Measurements from ENCODE around the gene GLRA1.

The GLRA1 gene

GRCh38 chr5:151949701-151950308, 25.2 kb upstream of the GLRA1 start:
- no peaks in the 10 kb centered on the region for H3K36me3 ChIP-seq (ENCODE audit: control insufficient read depth, insufficient read depth, low read length)
- no peaks in the 10 kb centered on the region for H3K9me3 ChIP-seq (ENCODE audit: control insufficient read depth, insufficient read depth, low read length)
- H3K4me1 ChIP-seq (ENCODE audit: control insufficient read depth, insufficient read depth, low read length): no peaks in the 10 kb centered on the region
- H3K9ac ChIP-seq (ENCODE audit: low read depth, low read length): no peak overlapping the region
- no peak overlapping the region for H3K4me3 ChIP-seq (ENCODE audit: low read depth, low read length)
- H3K27me3 ChIP-seq (ENCODE audit: control insufficient read depth, insufficient read depth, low read length): peaks cover 3% of the 10 kb centered on the region

DNA sequence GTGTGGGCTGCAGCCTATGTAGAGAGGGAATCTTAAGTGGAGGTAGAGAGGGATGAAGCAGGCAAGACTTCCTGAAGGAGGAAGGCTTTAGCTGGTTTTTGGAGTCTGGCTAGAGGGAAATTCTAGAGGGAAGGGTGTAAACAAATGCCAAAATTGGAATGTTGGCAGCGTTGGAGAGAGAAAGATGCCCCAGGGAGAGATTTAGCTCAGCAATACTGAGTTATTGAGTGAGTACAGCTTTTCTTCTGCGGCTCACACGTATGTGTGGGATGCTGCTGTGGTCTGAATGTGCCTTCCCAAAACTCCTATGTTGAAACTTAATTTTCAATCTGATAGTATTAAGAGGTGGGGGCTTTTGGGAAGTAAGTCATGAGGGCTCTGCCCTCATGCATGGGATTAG, 24.5 kb upstream of the GLRA1 start:
- Histone ChIP-seq H3K4me3 (ENCODE audit: low read depth, low read length) (no peak overlapping the region), H3K4me1 (ENCODE audit: control insufficient read depth, insufficient read depth, low read length) (no peaks in the 10 kb centered on the region), H3K9me3 (ENCODE audit: control insufficient read depth, insufficient read depth, low read length) (no peaks in the 10 kb centered on the region), H3K27me3 (ENCODE audit: control insufficient read depth, insufficient read depth, low read length) (peaks cover 3% of the 10 kb centered on the region), H3K36me3 (ENCODE audit: control insufficient read depth, insufficient read depth, low read length) (no peaks in the 10 kb centered on the region), H3K9ac (ENCODE audit: low read depth, low read length) (no peak overlapping the region)

- Histone ChIP-seq H3K4me3 (ENCODE audit: low read depth, low read length) (no peak overlapping the region), H3K4me1 (ENCODE audit: control insufficient read depth, insufficient read depth, low read length) (no peaks in the 10 kb centered on the region), H3K36me3 (ENCODE audit: control insufficient read depth, insufficient read depth, low read length) (no peaks in the 10 kb centered on the region), H3K27me3 (ENCODE audit: control insufficient read depth, insufficient read depth, low read length) (peaks cover 3% of the 10 kb centered on the region), H3K9me3 (ENCODE audit: control insufficient read depth, insufficient read depth, low read length) (no peaks in the 10 kb centered on the region), H3K9ac (ENCODE audit: low read depth, low read length) (no peak overlapping the region)
These were observed 23.4 kb upstream of the GLRA1 start for GRCh38 chr5:151947931-151948608.

- Histone ChIP-seq H3K36me3 (ENCODE audit: control insufficient read depth, insufficient read depth, low read length) (no peaks in the 10 kb centered on the region), H3K4me1 (ENCODE audit: control insufficient read depth, insufficient read depth, low read length) (no peaks in the 10 kb centered on the region), H3K9ac (ENCODE audit: low read depth, low read length) (no peak overlapping the region), H3K9me3 (ENCODE audit: control insufficient read depth, insufficient read depth, low read length) (no peaks in the 10 kb centered on the region), H3K27me3 (ENCODE audit: control insufficient read depth, insufficient read depth, low read length) (no peaks in the 10 kb centered on the region), H3K4me3 (ENCODE audit: low read depth, low read length) (no peak overlapping the region)
These were observed 13.2 kb upstream of the GLRA1 start for GRCh38 chr5:151937851-151938250.

- no peak overlapping the region for H3K4me3 ChIP-seq (ENCODE audit: low read depth, low read length)
- no peaks in the 10 kb centered on the region for H3K4me1 ChIP-seq (ENCODE audit: control insufficient read depth, insufficient read depth, low read length)
- H3K36me3 ChIP-seq (ENCODE audit: control insufficient read depth, insufficient read depth, low read length): no peaks in the 10 kb centered on the region
- H3K9me3 ChIP-seq (ENCODE audit: control insufficient read depth, insufficient read depth, low read length): peaks cover 2% of the 10 kb centered on the region
- H3K9ac ChIP-seq (ENCODE audit: low read depth, low read length): no peak overlapping the region
- H3K27me3 ChIP-seq (ENCODE audit: control insufficient read depth, insufficient read depth, low read length): no peaks in the 10 kb centered on the region
These were observed 10.6 kb upstream of the GLRA1 start for GRCh38 chr5:151935135-151935695.

- Histone ChIP-seq H3K36me3 (ENCODE audit: control insufficient read depth, insufficient read depth, low read length) (no peaks in the 10 kb centered on the region), H3K9ac (ENCODE audit: low read depth, low read length) (no peak overlapping the region)
These were observed 6.6 kb upstream of the GLRA1 start for GRCh38 chr5:151931260-151931659.

DNA sequence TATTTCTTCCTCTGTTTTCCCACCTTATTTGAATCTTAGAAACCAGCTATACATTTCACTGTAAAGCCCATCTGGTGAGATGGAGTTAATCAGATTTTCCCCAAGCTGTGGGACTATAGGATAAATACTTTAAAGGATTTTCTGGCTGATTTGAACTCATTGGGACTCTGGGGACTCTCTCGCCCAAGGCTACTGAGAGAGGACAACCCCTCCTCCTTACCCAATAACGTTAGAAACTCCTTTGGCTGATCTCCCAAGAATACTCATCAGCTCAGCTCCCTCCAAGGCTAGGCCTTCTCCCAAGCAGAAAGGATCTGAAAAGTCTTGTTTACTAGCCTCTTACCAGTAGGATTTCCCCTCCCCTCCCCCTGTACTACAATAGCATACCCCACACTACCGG, 1.5 kb upstream of the GLRA1 start:
- H3K36me3 ChIP-seq (ENCODE audit: control insufficient read depth, insufficient read depth, low read length): no peaks in the 10 kb centered on the region
- H3K9ac ChIP-seq (ENCODE audit: low read depth, low read length): no peak overlapping the region
- no peaks in the 10 kb centered on the region for H3K9me3 ChIP-seq (ENCODE audit: control insufficient read depth, insufficient read depth, low read length)
- peaks cover 43% of the 10 kb centered on the region for H3K27me3 ChIP-seq (ENCODE audit: control insufficient read depth, insufficient read depth, low read length)
- no peaks in the 10 kb centered on the region for H3K4me1 ChIP-seq (ENCODE audit: control insufficient read depth, insufficient read depth, low read length)
- H3K4me3 ChIP-seq (ENCODE audit: low read depth, low read length): no peak overlapping the region

More at GRCh38 chr5:151931260-151931659, 6.6 kb upstream of the GLRA1 start:
- Histone ChIP-seq H3K4me3 (ENCODE audit: low read depth, low read length) (no peak overlapping the region), H3K27me3 (ENCODE audit: control insufficient read depth, insufficient read depth, low read length) (peaks cover 14% of the 10 kb centered on the region), H3K4me1 (ENCODE audit: control insufficient read depth, insufficient read depth, low read length) (no peaks in the 10 kb centered on the region), H3K9me3 (ENCODE audit: control insufficient read depth, insufficient read depth, low read length) (peaks cover 2% of the 10 kb centered on the region)

DNA sequence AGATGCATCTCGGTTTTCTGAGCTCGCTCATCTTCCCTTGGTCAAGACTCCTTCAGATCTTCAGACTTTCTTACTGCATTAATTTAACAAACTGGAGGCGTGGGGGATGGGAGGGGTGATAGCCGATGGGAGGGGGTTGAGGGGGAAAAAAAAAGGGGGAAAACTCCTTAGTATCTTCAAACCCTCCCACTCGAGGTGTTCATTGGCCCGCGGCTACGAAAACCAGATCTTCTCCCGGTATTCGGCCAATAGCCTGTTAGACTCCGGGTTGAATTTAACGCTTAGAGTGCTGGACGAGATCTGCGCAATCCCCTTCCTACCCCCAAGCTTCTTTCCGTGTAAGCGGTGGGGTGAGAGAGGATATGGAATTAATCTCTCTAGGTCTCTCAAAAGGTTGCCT, 689 bp upstream of the GLRA1 start:
- H3K36me3 ChIP-seq (ENCODE audit: control insufficient read depth, insufficient read depth, low read length): no peaks in the 10 kb centered on the region
- no peak overlapping the region for H3K9ac ChIP-seq (ENCODE audit: low read depth, low read length)
- peaks cover 49% of the 10 kb centered on the region for H3K27me3 ChIP-seq (ENCODE audit: control insufficient read depth, insufficient read depth, low read length)
- H3K4me1 ChIP-seq (ENCODE audit: control insufficient read depth, insufficient read depth, low read length): no peaks in the 10 kb centered on the region
- peak overlapping the region; percentile 30 for H3K4me3 ChIP-seq (ENCODE audit: low read depth, low read length)
- H3K9me3 ChIP-seq (ENCODE audit: control insufficient read depth, insufficient read depth, low read length): no peaks in the 10 kb centered on the region

- H3K36me3 ChIP-seq (ENCODE audit: control insufficient read depth, insufficient read depth, low read length): no peaks in the 10 kb centered on the region
- no peak overlapping the region for H3K9ac ChIP-seq (ENCODE audit: low read depth, low read length)
- H3K27me3 ChIP-seq (ENCODE audit: control insufficient read depth, insufficient read depth, low read length): peaks cover 61% of the 10 kb centered on the region
- no peaks in the 10 kb centered on the region for H3K9me3 ChIP-seq (ENCODE audit: control insufficient read depth, insufficient read depth, low read length)
- H3K4me1 ChIP-seq (ENCODE audit: control insufficient read depth, insufficient read depth, low read length): no peaks in the 10 kb centered on the region
- H3K4me3 ChIP-seq (ENCODE audit: low read depth, low read length): no peak overlapping the region
These were observed 680 bp downstream of the GLRA1 start for GRCh38 chr5:151923866-151924476.

DNA sequence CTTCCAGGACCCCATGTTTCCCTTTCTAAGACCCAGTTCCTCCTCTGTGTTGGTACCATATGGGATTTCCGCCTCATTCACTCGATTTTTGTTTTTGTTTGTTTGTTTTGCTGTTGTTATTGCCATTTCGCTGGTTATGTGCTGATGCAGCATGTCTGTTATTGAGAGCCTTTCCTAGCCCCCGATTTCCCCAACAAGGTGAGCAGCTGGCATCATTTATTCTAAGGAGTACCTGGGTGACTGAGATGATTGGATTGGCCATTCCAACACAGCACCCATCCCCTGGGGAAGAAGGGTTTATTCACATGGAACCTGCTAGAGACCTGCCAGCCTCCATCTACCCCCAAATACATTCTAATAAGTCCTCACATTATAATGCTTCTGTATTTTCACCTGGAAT, 2.7 kb downstream of the GLRA1 start:
- Histone ChIP-seq H3K36me3 (ENCODE audit: control insufficient read depth, insufficient read depth, low read length) (no peaks in the 10 kb centered on the region), H3K27me3 (ENCODE audit: control insufficient read depth, insufficient read depth, low read length) (peaks cover 62% of the 10 kb centered on the region), H3K4me1 (ENCODE audit: control insufficient read depth, insufficient read depth, low read length) (peaks cover 5% of the 10 kb centered on the region), H3K9ac (ENCODE audit: low read depth, low read length) (no peak overlapping the region), H3K4me3 (ENCODE audit: low read depth, low read length) (no peak overlapping the region), H3K9me3 (ENCODE audit: control insufficient read depth, insufficient read depth, low read length) (no peaks in the 10 kb centered on the region)

DNA sequence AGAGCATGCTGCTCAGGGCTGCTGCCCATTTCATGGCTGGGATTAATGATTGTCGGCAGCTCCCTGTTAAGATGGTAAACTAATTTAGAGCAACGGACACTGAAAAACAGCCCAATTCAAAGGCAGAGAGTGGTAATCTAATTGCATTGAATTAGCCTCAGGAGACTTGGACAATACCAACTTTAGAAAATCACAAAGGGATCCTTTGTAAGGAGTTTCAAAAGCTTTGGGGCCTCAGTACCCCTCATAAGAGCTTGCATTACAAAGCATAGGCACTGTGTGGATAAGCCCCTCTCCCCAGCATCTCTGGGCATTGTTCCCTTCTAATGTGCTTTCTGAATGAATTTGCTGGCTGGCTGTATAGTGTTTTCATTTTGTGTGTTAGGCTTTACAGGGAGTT, 6.7 kb downstream of the GLRA1 start:
- Histone ChIP-seq H3K4me1 (ENCODE audit: control insufficient read depth, insufficient read depth, low read length) (peaks cover 9% of the 10 kb centered on the region), H3K4me3 (ENCODE audit: low read depth, low read length) (no peak overlapping the region), H3K27me3 (ENCODE audit: control insufficient read depth, insufficient read depth, low read length) (peaks cover 64% of the 10 kb centered on the region), H3K9ac (ENCODE audit: low read depth, low read length) (no peak overlapping the region), H3K36me3 (ENCODE audit: control insufficient read depth, insufficient read depth, low read length) (no peaks in the 10 kb centered on the region), H3K9me3 (ENCODE audit: control insufficient read depth, insufficient read depth, low read length) (no peaks in the 10 kb centered on the region)

DNA sequence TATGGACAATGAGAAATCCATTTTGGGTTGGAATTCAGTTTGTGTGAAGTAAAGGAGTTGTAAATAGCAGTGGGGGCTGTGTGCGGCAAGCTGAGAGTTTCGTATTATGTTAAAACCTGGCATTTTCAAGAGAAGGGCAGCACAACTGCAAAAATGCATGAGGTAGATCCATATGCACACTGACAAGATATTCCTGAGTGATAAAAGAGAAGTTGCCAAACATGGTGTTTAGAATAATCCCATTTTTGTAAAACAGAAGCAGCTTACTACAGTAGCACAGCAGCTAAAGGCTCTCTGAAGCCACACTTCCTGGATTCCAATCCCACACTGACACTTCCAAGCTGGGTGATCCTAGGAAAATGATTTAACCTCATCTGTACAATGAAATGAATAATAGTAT, 11.2 kb downstream of the GLRA1 start:
- Histone ChIP-seq H3K36me3 (ENCODE audit: control insufficient read depth, insufficient read depth, low read length) (no peaks in the 10 kb centered on the region), H3K27me3 (ENCODE audit: control insufficient read depth, insufficient read depth, low read length) (peaks cover 59% of the 10 kb centered on the region), H3K9me3 (ENCODE audit: control insufficient read depth, insufficient read depth, low read length) (no peaks in the 10 kb centered on the region), H3K4me1 (ENCODE audit: control insufficient read depth, insufficient read depth, low read length) (peaks cover 11% of the 10 kb centered on the region), H3K9ac (ENCODE audit: low read depth, low read length) (no peak overlapping the region), H3K4me3 (ENCODE audit: low read depth, low read length) (no peak overlapping the region)
